H9 (cell line): Measurements from ENCODE around the gene DOC2A. TPM values are rescaled to one million over a fixed set of nuclear protein-coding genes. Genes with fewer than 3 reads are reported as not detected.

ENCODE experiments used
- DNase-seq: peaks from one replicate; pipeline ENCODE4 v3.0.0-alpha.2; 2017
- H2AFZ ChIP-seq: one replicate; pipeline ENCODE4 v1.6.1; 2013; ENCODE audit warnings: mild to moderate bottlenecking, low read length, control low read depth, moderate library complexity
- H2AK5ac ChIP-seq: 2 replicates; pipeline ENCODE4 v1.6.1; 2013; ENCODE audit warnings: low read length, control low read depth, mixed read lengths; ENCODE audit not compliant: insufficient read length
- H2BK120ac ChIP-seq: one replicate; pipeline ENCODE4 v1.6.1; 2013; ENCODE audit warnings: low read depth, mild to moderate bottlenecking, low read length, control low read depth, inconsistent platforms; ENCODE audit not compliant: poor library complexity, severe bottlenecking
- H2BK12ac ChIP-seq: 2 replicates; pipeline ENCODE4 v1.6.1; 2013; ENCODE audit warnings: low read length, control low read depth, mixed read lengths, low read depth; ENCODE audit not compliant: insufficient read length
- H2BK15ac ChIP-seq: 2 replicates; pipeline ENCODE4 v1.6.1; 2013; ENCODE audit warnings: low read depth, low read length, control low read depth
- H2BK20ac ChIP-seq: one replicate; pipeline ENCODE4 v1.6.1; 2013; ENCODE audit warnings: low read depth, mild to moderate bottlenecking, low read length, control low read depth, inconsistent platforms; ENCODE audit not compliant: poor library complexity, severe bottlenecking
- H2BK5ac ChIP-seq: 2 replicates; pipeline ENCODE4 v1.6.1; 2013; ENCODE audit warnings: low read length, control low read depth, mixed read lengths; ENCODE audit not compliant: insufficient read length
- H3K14ac ChIP-seq: 2 replicates; pipeline ENCODE4 v1.6.1; 2013; ENCODE audit warnings: low read length, control low read depth; ENCODE audit not compliant: insufficient read depth
- H3K18ac ChIP-seq: 2 replicates; pipeline ENCODE4 v1.6.1; 2013; ENCODE audit warnings: low read depth, mild to moderate bottlenecking, mixed read lengths, low read length, control low read depth; ENCODE audit not compliant: insufficient read length
- H3K23ac ChIP-seq: 2 replicates; pipeline ENCODE4 v1.6.1; 2013; ENCODE audit warnings: low read length, control low read depth, mixed read lengths, low read depth; ENCODE audit not compliant: insufficient read length
- H3K23me2 ChIP-seq: 2 replicates; pipeline ENCODE4 v1.6.1; 2013; ENCODE audit warnings: low read depth, mild to moderate bottlenecking, mixed read lengths, low read length, control low read depth; ENCODE audit not compliant: insufficient read length, poor library complexity, severe bottlenecking
- H3K27ac ChIP-seq: 2 replicates; pipeline ENCODE4 v1.5.1; 2013; ENCODE audit warnings: low read length, control low read depth, mixed read lengths, low read depth; ENCODE audit not compliant: insufficient read length
- H3K27me3 ChIP-seq: 2 replicates; pipeline ENCODE4 v1.6.1; 2013; ENCODE audit warnings: low read length, control low read depth, inconsistent platforms; ENCODE audit not compliant: insufficient read depth
- H3K4ac ChIP-seq: 2 replicates; pipeline ENCODE4 v1.6.1; 2013; ENCODE audit warnings: low read depth, mild to moderate bottlenecking, control low read depth, inconsistent platforms, low read length, moderate library complexity
- H3K4me1 ChIP-seq: 2 replicates; pipeline ENCODE4 v1.6.1; 2013; ENCODE audit warnings: low read length, control low read depth, inconsistent platforms; ENCODE audit not compliant: insufficient read depth
- H3K4me2 ChIP-seq: 2 replicates; pipeline ENCODE4 v1.6.1; 2013; ENCODE audit warnings: low read length, control low read depth, mixed read lengths; ENCODE audit not compliant: insufficient read length, insufficient read depth
- H3K56ac ChIP-seq: 2 replicates; pipeline ENCODE4 v1.6.1; 2013; ENCODE audit warnings: low read depth, mild to moderate bottlenecking, mixed read lengths, low read length, control low read depth; ENCODE audit not compliant: insufficient read length
- H3K79me1 ChIP-seq: 2 replicates; pipeline ENCODE4 v1.6.1; 2013; ENCODE audit warnings: low read depth, mild to moderate bottlenecking, moderate library complexity, low read length, control low read depth, inconsistent platforms; ENCODE audit not compliant: insufficient read depth, poor library complexity, severe bottlenecking
- H3K79me2 ChIP-seq: 2 replicates; pipeline ENCODE4 v1.6.1; 2013; ENCODE audit warnings: low read length, control low read depth, inconsistent platforms; ENCODE audit not compliant: insufficient read depth
- H3K9ac ChIP-seq: 2 replicates; pipeline ENCODE4 v1.6.1; 2013; ENCODE audit warnings: low read length, control low read depth, mixed read lengths; ENCODE audit not compliant: insufficient read length; ENCODE audit errors: extremely low read depth
- H3K9me3 ChIP-seq: one replicate; pipeline ENCODE4 v1.6.1; 2013; ENCODE audit warnings: low read depth, low read length, inconsistent platforms; ENCODE audit not compliant: control insufficient read depth
- H3T11ph ChIP-seq: one replicate; pipeline ENCODE4 v1.6.1; 2013; ENCODE audit warnings: mild to moderate bottlenecking, low read length, control low read depth, inconsistent platforms
- H4K20me1 ChIP-seq: one replicate; pipeline ENCODE4 v1.6.1; 2013; ENCODE audit not compliant: control insufficient read depth, insufficient read length, insufficient read depth
- H4K5ac ChIP-seq: 2 replicates; pipeline ENCODE4 v1.6.1; 2013; ENCODE audit warnings: low read depth, mild to moderate bottlenecking, mixed read lengths, low read length, control low read depth; ENCODE audit not compliant: insufficient read length
- H4K8ac ChIP-seq: replicated peaks from 2 replicates; pipeline ENCODE4 v1.6.1; 2013; ENCODE audit warnings: low read length, control low read depth, mixed read lengths, low read depth; ENCODE audit not compliant: insufficient read length
- H4K91ac ChIP-seq: 2 replicates; pipeline ENCODE4 v1.6.1; 2013; ENCODE audit warnings: low read depth, mild to moderate bottlenecking, moderate library complexity, mixed read lengths, low read length, control low read depth; ENCODE audit not compliant: insufficient read length
- H3K27ac Mint-ChIP-seq, 3 experiments: 2 replicates in 2 of 3; 3 replicates in 1 of 3; pipeline ENCODE4 v1.8.0; 2020 to 2021; ENCODE audit warnings: mixed read lengths in 3 of 3, mild to moderate bottlenecking in 1 of 3, moderate library complexity in 1 of 3
- H3K27me3 Mint-ChIP-seq: 2 replicates; pipeline ENCODE4 v1.8.0; 2021; ENCODE audit warnings: low read depth, mild to moderate bottlenecking, moderate library complexity, mixed read lengths
- H3K36me3 Mint-ChIP-seq, 3 experiments: 2 replicates in 2 of 3; 3 replicates in 1 of 3; pipeline ENCODE4 v1.8.0; 2020 to 2021; ENCODE audit warnings: low read depth in 3 of 3, mixed read lengths in 3 of 3; ENCODE audit not compliant: insufficient read depth in 1 of 3
- H3K4me1 Mint-ChIP-seq, 2 experiments: 2 replicates each; pipeline ENCODE4 v1.8.0; 2020; ENCODE audit warnings: mixed read lengths in 2 of 2
- H3K4me3 Mint-ChIP-seq, 2 experiments: 2 replicates in 1 of 2; 3 replicates in 1 of 2; pipeline ENCODE4 v1.8.0; 2020 to 2021; ENCODE audit warnings: mild to moderate bottlenecking in 2 of 2, mixed read lengths in 2 of 2, moderate library complexity in 1 of 2
- H3K9me3 Mint-ChIP-seq, 2 experiments: 2 replicates in 1 of 2; 3 replicates in 1 of 2; pipeline ENCODE4 v1.8.0; 2020; ENCODE audit warnings: mild to moderate bottlenecking in 2 of 2, mixed read lengths in 2 of 2, moderate library complexity in 1 of 2
- CTCF ChIP-seq: fragments of 200-600 bp; sonication (generic); conservative IDR thresholded peaks from 3 replicates; pipeline ENCODE4 v1.8.0; 2021; ENCODE audit warnings: antibody characterized with exemption, mild to moderate bottlenecking
- WGBS: extraction: QIAGEN DNeasy Blood & Tissue Kit; methylation state at CpG from one replicate; pipeline ENCODE4 v1.1.7; 2013; ENCODE audit warnings: missing lambda C conversion rate, low lambda C conversion rate, mixed read lengths; ENCODE audit not compliant: insufficient read length; ENCODE audit errors: extremely low coverage; 5-methylcytosine and 5-hydroxymethylcytosine counted together
- total RNA-seq: library from RNA; stranded (reverse); gene quantifications from 2 replicates; pipeline ENCODE4 v1.2.1, GENCODE V29; 2021

DOC2A gene
- total RNA-seq, 1 experiment from 2014 or later: 12.2 TPM

- no peak overlapping the region for H4K5ac ChIP-seq
- no peaks in the 10 kb centered on the region for H3K79me2 ChIP-seq
- no peak overlapping the region for H2BK15ac ChIP-seq
- Mint-ChIP-seq H3K27ac (no peak overlapping the region), H3K9me3 (no peaks in the 10 kb centered on the region), H3K36me3 (no peaks in the 10 kb centered on the region), H3K4me1 (no peaks in the 10 kb centered on the region), H3K27me3 (peaks cover 30% of the 10 kb centered on the region), H3K4me3 (no peak overlapping the region)
- no peak overlapping the region for H3K14ac ChIP-seq
- H3T11ph ChIP-seq: no peak overlapping the region
- H3K23ac ChIP-seq: no peak overlapping the region
- no peak overlapping the region for H3K56ac ChIP-seq
- no CpG with 5 or more reads among the region's 5 CpGs for WGBS
- H4K8ac ChIP-seq: no peak overlapping the region
- no peaks in the 10 kb centered on the region for H3K4me1 ChIP-seq
- H2BK120ac ChIP-seq: no peak overlapping the region
- H3K23me2 ChIP-seq: no peaks in the 10 kb centered on the region
- H3K9ac ChIP-seq: no peak overlapping the region
- no peaks in the 10 kb centered on the region for H3K27me3 ChIP-seq
- H3K18ac ChIP-seq: no peak overlapping the region
- H3K4ac ChIP-seq: no peak overlapping the region
- TF ChIP-seq CTCF: no peak
- no peak overlapping the region for H4K91ac ChIP-seq
- H4K20me1 ChIP-seq: no peaks in the 10 kb centered on the region
- DNase-seq: no peak
- no peaks in the 10 kb centered on the region for H3K9me3 ChIP-seq
- H2BK12ac ChIP-seq: no peak overlapping the region
- no peaks in the 10 kb centered on the region for H3K79me1 ChIP-seq
- H3K4me2 ChIP-seq: no peak overlapping the region
- no peak overlapping the region for H2BK5ac ChIP-seq
- no peak overlapping the region for H2AK5ac ChIP-seq
- H2AFZ ChIP-seq: no peak overlapping the region
- H3K27ac ChIP-seq: no peak overlapping the region
- no peak overlapping the region for H2BK20ac ChIP-seq
Observed at GRCh38 chr16:30040221-30040620, 29.4 kb upstream of the DOC2A start.
